Neural progenitor cell (in vitro differentiated cells): Measurements from ENCODE around the gene GPBP1.

Experiments
- EZH2 ChIP-seq: fragments of 200-600 bp; sonication (generic); IDR thresholded peaks from 2 replicates; pipeline ENCODE4 v1.6.1; 2017; ENCODE audit warnings: antibody characterized with exemption, mild to moderate bottlenecking, moderate library complexity
- TF ChIP-seq, protein P1 (sequence below): fragments of 200-600 bp; sonication (generic); IDR thresholded peaks from 2 replicates; pipeline ENCODE4 v1.5.1; 2017; ENCODE audit warnings: antibody characterized with exemption, mild to moderate bottlenecking

DNA sequence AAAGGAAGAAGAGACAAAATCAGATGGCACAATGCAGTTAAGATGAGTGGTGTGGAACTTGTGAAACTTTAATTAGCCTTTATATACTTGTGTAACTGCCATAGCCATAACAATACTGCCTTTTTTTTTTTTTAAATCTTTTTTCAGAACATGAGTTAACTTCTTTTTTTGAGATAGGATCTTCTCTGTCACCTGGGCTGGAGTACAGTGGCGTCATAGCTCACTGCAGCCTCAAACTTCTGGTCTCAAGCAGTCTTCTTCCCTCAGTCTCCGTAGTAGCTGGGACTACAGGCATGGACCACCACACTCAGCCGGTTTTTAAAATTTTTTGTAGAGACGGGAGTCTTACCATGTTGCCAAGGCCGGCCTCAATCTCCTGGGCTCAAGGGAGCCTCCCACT, 37.2 kb downstream of the GPBP1 start:
- TF ChIP-seq, protein P1, sequence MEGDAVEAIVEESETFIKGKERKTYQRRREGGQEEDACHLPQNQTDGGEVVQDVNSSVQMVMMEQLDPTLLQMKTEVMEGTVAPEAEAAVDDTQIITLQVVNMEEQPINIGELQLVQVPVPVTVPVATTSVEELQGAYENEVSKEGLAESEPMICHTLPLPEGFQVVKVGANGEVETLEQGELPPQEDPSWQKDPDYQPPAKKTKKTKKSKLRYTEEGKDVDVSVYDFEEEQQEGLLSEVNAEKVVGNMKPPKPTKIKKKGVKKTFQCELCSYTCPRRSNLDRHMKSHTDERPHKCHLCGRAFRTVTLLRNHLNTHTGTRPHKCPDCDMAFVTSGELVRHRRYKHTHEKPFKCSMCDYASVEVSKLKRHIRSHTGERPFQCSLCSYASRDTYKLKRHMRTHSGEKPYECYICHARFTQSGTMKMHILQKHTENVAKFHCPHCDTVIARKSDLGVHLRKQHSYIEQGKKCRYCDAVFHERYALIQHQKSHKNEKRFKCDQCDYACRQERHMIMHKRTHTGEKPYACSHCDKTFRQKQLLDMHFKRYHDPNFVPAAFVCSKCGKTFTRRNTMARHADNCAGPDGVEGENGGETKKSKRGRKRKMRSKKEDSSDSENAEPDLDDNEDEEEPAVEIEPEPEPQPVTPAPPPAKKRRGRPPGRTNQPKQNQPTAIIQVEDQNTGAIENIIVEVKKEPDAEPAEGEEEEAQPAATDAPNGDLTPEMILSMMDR, result no peak
- no peak for TF ChIP-seq EZH2
